IMR-90 (cell line): ENCODE data around the gene DPYD. TPM values are rescaled to one million over a fixed set of nuclear protein-coding genes. Genes with fewer than 3 reads are reported as not detected.

Source experiments
- ATAC-seq: fragments of 200-7000 bp; cut with Tn5 transposase; 2 replicates; pipeline ENCODE4 v1.9.1; 2020; ENCODE audit warnings: low read depth, mild to moderate bottlenecking, moderate library complexity
- BruUV-seq: library from RNA; stranded (reverse); fragments of 400-500 nt; replicated peaks from 2 replicates; lab custom pipeline; 2021; lab: Mats Ljungman, UMichigan
- CTCF ChIA-PET: fragments of 300-600 bp; formaldehyde crosslinking; extraction: SDS; loops from one replicate; lab custom pipeline; 2021; ENCODE audit warnings: antibody characterized with exemption; lab: Yijun Ruan, JAX
- POLR2A ChIA-PET: fragments of 300-600 bp; sonication (Branson Sonifier 250); formaldehyde crosslinking; loops from one replicate; lab custom pipeline; 2022; ENCODE audit warnings: antibody characterized with exemption; ENCODE audit not compliant: unreplicated experiment; lab: Charles Lee
- DNase-seq: peaks from one replicate; pipeline ENCODE4 v3.0.0; 2013
- H2AFZ ChIP-seq: replicated peaks from 2 replicates; pipeline ENCODE3; 2013; ENCODE audit warnings: low read length, mild to moderate bottlenecking; ENCODE audit not compliant: poor library complexity
- H2AK5ac ChIP-seq: 2 replicates; pipeline ENCODE4 v1.6.1; 2013; ENCODE audit warnings: low read depth, low read length, inconsistent platforms
- H2AK9ac ChIP-seq: replicated peaks from 2 replicates; pipeline ENCODE3; 2013; ENCODE audit warnings: mild to moderate bottlenecking, low read depth, low read length, moderate library complexity; ENCODE audit not compliant: poor library complexity
- H2BK120ac ChIP-seq: 2 replicates; pipeline ENCODE4 v1.6.1; 2013; ENCODE audit warnings: low read depth, low read length, inconsistent platforms
- H2BK15ac ChIP-seq: 3 replicates; pipeline ENCODE4 v1.6.1; 2013; ENCODE audit warnings: low read depth, low read length, inconsistent platforms
- H2BK20ac ChIP-seq: 2 replicates; pipeline ENCODE4 v1.6.1; 2013; ENCODE audit warnings: low read depth, mild to moderate bottlenecking, inconsistent platforms, low read length, moderate library complexity
- H2BK5ac ChIP-seq: 2 replicates; pipeline ENCODE4 v1.6.1; 2013; ENCODE audit warnings: mild to moderate bottlenecking, low read depth, low read length, inconsistent platforms; ENCODE audit not compliant: poor library complexity, severe bottlenecking
- H3K14ac ChIP-seq: replicated peaks from 2 replicates; pipeline ENCODE4 v1.6.1; 2013; ENCODE audit warnings: low read depth, low read length, inconsistent platforms
- H3K18ac ChIP-seq: 2 replicates; pipeline ENCODE4 v1.6.1; 2013; ENCODE audit warnings: low read depth, low read length, control low read depth
- H3K23ac ChIP-seq: 2 replicates; pipeline ENCODE4 v1.6.1; 2013; ENCODE audit warnings: low read depth, low read length, inconsistent platforms
- H3K27ac ChIP-seq: 2 replicates; pipeline ENCODE4 v1.5.1; 2013; ENCODE audit warnings: mild to moderate bottlenecking, control low read depth, low read length; ENCODE audit not compliant: insufficient read depth
- H3K27me3 ChIP-seq: 2 replicates; pipeline ENCODE4 v1.6.1; 2013; ENCODE audit warnings: low read length; ENCODE audit not compliant: control insufficient read depth, insufficient read depth
- H3K36me3 ChIP-seq: 2 replicates; pipeline ENCODE4 v1.6.1; 2013; ENCODE audit warnings: low read length, mixed read lengths; ENCODE audit not compliant: control insufficient read depth, insufficient read depth
- H3K4ac ChIP-seq: 2 replicates; pipeline ENCODE4 v1.6.1; 2013; ENCODE audit warnings: low read depth, low read length, inconsistent platforms
- H3K4me1 ChIP-seq: 2 replicates; pipeline ENCODE4 v1.6.1; 2013; ENCODE audit warnings: low read length, mixed read lengths; ENCODE audit not compliant: control insufficient read depth, insufficient read depth
- H3K4me2 ChIP-seq: 2 replicates; pipeline ENCODE4 v1.6.1; 2013; ENCODE audit warnings: low read depth, mild to moderate bottlenecking, control low read depth, low read length, moderate library complexity
- H3K4me3 ChIP-seq: 2 replicates; pipeline ENCODE4 v1.5.1; 2013; ENCODE audit warnings: low read depth, mild to moderate bottlenecking, control low read depth, low read length, moderate library complexity; ENCODE audit not compliant: insufficient read depth
- H3K56ac ChIP-seq: 2 replicates; pipeline ENCODE4 v1.6.1; 2013; ENCODE audit warnings: low read length, inconsistent platforms; ENCODE audit not compliant: insufficient read depth; ENCODE audit errors: extremely low read depth
- H3K79me1 ChIP-seq, 2 experiments: 2 replicates each; pipeline ENCODE4 v1.6.1; 2013; ENCODE audit warnings: low read length in 2 of 2, inconsistent platforms in 1 of 2, low read depth in 1 of 2
- H3K9ac ChIP-seq: 2 replicates; pipeline ENCODE4 v1.6.1; 2013; ENCODE audit warnings: low read depth, low read length, control low read depth
- H3K9me1 ChIP-seq: 2 replicates; pipeline ENCODE4 v1.6.1; 2013; ENCODE audit warnings: low read length, inconsistent platforms; ENCODE audit not compliant: insufficient read depth
- H3K9me3 ChIP-seq: 2 replicates; pipeline ENCODE4 v1.6.1; 2013; ENCODE audit warnings: low read length; ENCODE audit not compliant: control insufficient read depth, insufficient read depth
- H4K20me1 ChIP-seq: 2 replicates; pipeline ENCODE4 v1.6.1; 2013; ENCODE audit warnings: low read length, inconsistent platforms; ENCODE audit not compliant: insufficient read depth
- H4K5ac ChIP-seq: 2 replicates; pipeline ENCODE4 v1.6.1; 2013; ENCODE audit warnings: mild to moderate bottlenecking, low read depth, low read length, control low read depth
- H4K8ac ChIP-seq, 2 experiments: 2 replicates each; pipeline ENCODE4 v1.6.1; 2013; ENCODE audit warnings: low read depth in 2 of 2, low read length in 2 of 2, control low read depth in 1 of 2, inconsistent platforms in 1 of 2
- H4K91ac ChIP-seq: 2 replicates; pipeline ENCODE4 v1.6.1; 2013; ENCODE audit warnings: low read depth, low read length, inconsistent platforms; ENCODE audit not compliant: insufficient read depth
- BHLHE40 ChIP-seq: fragments of 150-350 bp; IDR thresholded peaks from 2 replicates; pipeline ENCODE4 v1.6.1; 2016; ENCODE audit warnings: mild to moderate bottlenecking, low read depth, low read length
- CEBPB ChIP-seq: IDR thresholded peaks from 2 replicates; pipeline ENCODE4 v1.6.1; 2012; ENCODE audit warnings: low read depth, low read length, improper control_type of control experiment
- CHD1 ChIP-seq: IDR thresholded peaks from 2 replicates; pipeline ENCODE4 v1.6.1; 2012; ENCODE audit warnings: low read depth, low read length, improper control_type of control experiment
- CTCF ChIP-seq: conservative IDR thresholded peaks from 2 replicates; pipeline ENCODE4 v1.5.1; 2012; ENCODE audit warnings: mild to moderate bottlenecking, low read depth, low read length, improper control_type of control experiment
- ELK1 ChIP-seq: fragments of 150-350 bp; IDR thresholded peaks from 2 replicates; pipeline ENCODE4 v1.6.1; 2016; ENCODE audit warnings: low read depth, mild to moderate bottlenecking, low read length, moderate library complexity, borderline replicate concordance
- FOS ChIP-seq: fragments of 150-350 bp; IDR thresholded peaks from 2 replicates; pipeline ENCODE4 v1.6.1; 2016; ENCODE audit warnings: low read depth, low read length
- MAFK ChIP-seq: IDR thresholded peaks from 2 replicates; pipeline ENCODE4 v1.6.1; 2012; ENCODE audit warnings: low read depth, low read length, improper control_type of control experiment
- MAZ ChIP-seq: IDR thresholded peaks from 2 replicates; pipeline ENCODE4 v1.6.1; 2012; ENCODE audit warnings: low read depth, mild to moderate bottlenecking, low read length, improper control_type of control experiment, moderate library complexity, borderline replicate concordance
- MXI1 ChIP-seq: IDR thresholded peaks from 2 replicates; pipeline ENCODE4 v1.6.1; 2012; ENCODE audit warnings: low read depth, mild to moderate bottlenecking, low read length, moderate library complexity, borderline replicate concordance
- NFE2L2 ChIP-seq: fragments of 150-350 bp; IDR thresholded peaks from 2 replicates; pipeline ENCODE4 v1.6.1; 2016; ENCODE audit warnings: low read depth, mild to moderate bottlenecking, low read length
- POLR2A ChIP-seq: IDR thresholded peaks from 2 replicates; pipeline ENCODE4 v1.6.1; 2012; ENCODE audit warnings: mild to moderate bottlenecking, low read depth, low read length
- RAD21 ChIP-seq: IDR thresholded peaks from 2 replicates; pipeline ENCODE4 v1.6.1; 2012; ENCODE audit warnings: low read length, improper control_type of control experiment
- RCOR1 ChIP-seq: IDR thresholded peaks from 2 replicates; pipeline ENCODE4 v1.6.1; 2012; ENCODE audit warnings: mild to moderate bottlenecking, low read length, improper control_type of control experiment; ENCODE audit not compliant: insufficient replicate concordance
- RFX5 ChIP-seq: IDR thresholded peaks from 2 replicates; pipeline ENCODE4 v1.8.0; 2012; ENCODE audit warnings: low read depth, mild to moderate bottlenecking, low read length, moderate library complexity
- SMC3 ChIP-seq: fragments of 150-350 bp; IDR thresholded peaks from 2 replicates; pipeline ENCODE4 v1.6.1; 2016; ENCODE audit warnings: low read depth, mild to moderate bottlenecking, antibody characterized with exemption, low read length, moderate library complexity
- USF2 ChIP-seq: fragments of 150-350 bp; IDR thresholded peaks from 2 replicates; pipeline ENCODE4 v1.6.1; 2017; ENCODE audit warnings: mild to moderate bottlenecking, antibody characterized with exemption, low read length, low read depth
- WGBS, 2 experiments: methylation state at CpG; one replicate each; pipeline versions ENCODE4 v1.1.5 to v1.1.7; 2013; ENCODE audit warnings: missing lambda C conversion rate in 2 of 2; ENCODE audit not compliant: insufficient read length in 1 of 2; ENCODE audit errors: extremely low coverage in 2 of 2; 5-methylcytosine and 5-hydroxymethylcytosine counted together
- dilution Hi-C: fragments of 300-500 bp; cut with HindIII; formaldehyde crosslinking; loops from one replicate; pipeline ENCODE4 v1.14.3; 2018; ENCODE audit warnings: low sequenced_read_pairs; ENCODE audit not compliant: unreplicated experiment
- in situ Hi-C: fragments of 300-500 bp; cut with MboI; formaldehyde crosslinking; loops from 3 replicates; pipeline ENCODE4 v1.14.3; 2019; ENCODE audit warnings: low sequenced_read_pairs, inconsistent platforms, mixed read lengths
- intact Hi-C: fragments of 100-400 bp; cut with micrococcal nuclease; formaldehyde crosslinking; loops from 2 replicates; pipeline ENCODE4 v1.10.0; 2022
- polyA plus RNA-seq, 3 experiments: library from polyadenylated mRNA; depleted of rRNA; stranded (reverse); fragments of >200 nt; gene quantifications; 2 replicates each; pipeline ENCODE4 v1.2.3, GENCODE V29; 2012; ENCODE audit warnings: low replicate concordance in 1 of 3
- total RNA-seq: library from RNA; depleted of rRNA; stranded (reverse); fragments of >200 nt; gene quantifications from 2 replicates; pipeline ENCODE4 v1.2.3, GENCODE V29; 2012

DPYD gene
- total and polyA plus RNA-seq, 2 of the 4 experiments (the other 2 are of a cell fraction) = 9.3 to 47.3 TPM

- Histone ChIP-seq H3K9me3 (no peaks in the 10 kb centered on the region), H3K27me3 (no peaks in the 10 kb centered on the region), H3K79me1 (no peaks in the 10 kb centered on the region), H3K23ac (no peak overlapping the region), H2BK20ac (no peak overlapping the region), H4K5ac (no peak overlapping the region), H3K4me3 (no peak overlapping the region), H2AK5ac (no peak overlapping the region), H3K36me3 (no peaks in the 10 kb centered on the region), H2AFZ (no peak overlapping the region), H3K9me1 (no peaks in the 10 kb centered on the region), H2BK15ac (no peak overlapping the region), H3K4me1 (no peaks in the 10 kb centered on the region), H3K27ac (no peak overlapping the region), H3K9ac (no peak overlapping the region), H2BK5ac (no peak overlapping the region), H3K4ac (no peak overlapping the region), H4K20me1 (no peaks in the 10 kb centered on the region), H4K91ac (no peak overlapping the region), H3K14ac (no peak overlapping the region), H2AK9ac (no peak overlapping the region), H4K8ac (no peak overlapping the region), H3K4me2 (no peak overlapping the region), H2BK120ac (no peak overlapping the region), H3K18ac (no peak overlapping the region), H3K56ac (no peak overlapping the region)
- TF ChIP-seq MAZ (no peak), NFE2L2 (no peak), BHLHE40 (no peak), POLR2A (no peak), MAFK (no peak), USF2 (no peak), RFX5 (no peak), FOS (no peak), CTCF (no peak), MXI1 (no peak), SMC3 (no peak), CHD1 (no peak), ELK1 (no peak), RCOR1 (no peak), RAD21 (no peak), CEBPB (no peak)
- ATAC-seq (no peak), DNase-seq (no peak)
- POLR2A ChIA-PET = no interaction called here
- WGBS, 2 experiments = 71% methylated on average over 1 of the region's 3 CpGs; no CpG with 5 or more reads in 1 of the 2 experiments
- CTCF ChIA-PET = no interaction called here
- dilution Hi-C loops = no loop called here
- BruUV-seq = no TSS peak
- intact Hi-C loops = no loop called here
- in situ Hi-C loops = no loop called here
Observed at GRCh38 chr1:97680470-97680869, 240.4 kb downstream of the DPYD start.
